Liver (tissue), 9 donors: Measurements from ENCODE around the gene MAPK6. TPM values are rescaled to one million over a fixed set of nuclear protein-coding genes. Genes with fewer than 3 reads are reported as not detected.

Source experiments
- DNase-seq: peaks from one replicate; pipeline ENCODE4 v3.0.0-alpha.2; 2017; ENCODE audit warnings: low spot score
- H3K27ac ChIP-seq, 2 donors: one replicate each; pipeline ENCODE4 v1.7.0; 2013; ENCODE audit warnings: inconsistent platforms in 2 of 2, low read length in 2 of 2, control low read depth in 1 of 2, low read depth in 1 of 2, mild to moderate bottlenecking in 1 of 2
- H3K27me3 ChIP-seq, 4 donors: one replicate each; pipeline versions ENCODE4 v1.6.1 to v1.7.0; 2013; ENCODE audit warnings: low read length in 3 of 4, inconsistent platforms in 1 of 4, mild to moderate bottlenecking in 1 of 4, moderate library complexity in 1 of 4; ENCODE audit not compliant: control insufficient read depth in 4 of 4, insufficient read depth in 4 of 4
- H3K36me3 ChIP-seq, 4 donors: one replicate each; pipeline versions ENCODE4 v1.6.1 to v1.7.0; 2013; ENCODE audit warnings: low read length in 3 of 4, mild to moderate bottlenecking in 3 of 4, low read depth in 1 of 4, moderate library complexity in 1 of 4; ENCODE audit not compliant: control insufficient read depth in 4 of 4, insufficient read depth in 3 of 4
- H3K4me1 ChIP-seq, 4 donors: one replicate each; pipeline versions ENCODE4 v1.6.1 to v1.7.0; 2013; ENCODE audit warnings: low read length in 3 of 4, mild to moderate bottlenecking in 3 of 4, moderate library complexity in 1 of 4; ENCODE audit not compliant: control insufficient read depth in 4 of 4, insufficient read depth in 4 of 4
- H3K4me3 ChIP-seq, 3 donors: one replicate each; pipeline versions ENCODE4 v1.6.1 to v1.7.0; 2013; ENCODE audit warnings: low read length in 3 of 3, control low read depth in 1 of 3, low read depth in 1 of 3, mild to moderate bottlenecking in 1 of 3
- H3K9ac ChIP-seq, 2 donors: one replicate each; pipeline ENCODE4 v1.7.0; 2013; ENCODE audit warnings: low read length in 2 of 2, mild to moderate bottlenecking in 2 of 2, moderate library complexity in 2 of 2, control low read depth in 1 of 2, low read depth in 1 of 2
- H3K9me3 ChIP-seq, 4 donors: one replicate each; pipeline versions ENCODE4 v1.6.1 to v1.7.0; 2013; ENCODE audit warnings: low read length in 3 of 4; ENCODE audit not compliant: control insufficient read depth in 4 of 4
- ATF3 ChIP-seq: IDR thresholded peaks from 2 replicates; pipeline ENCODE4 v1.6.1; 2016; ENCODE audit warnings: antibody characterized with exemption
- EGR1 ChIP-seq, 2 donors: IDR thresholded peaks; 2 replicates each; pipeline ENCODE4 v1.6.1; 2016 to 2018; ENCODE audit warnings: antibody characterized with exemption in 2 of 2, low read depth in 2 of 2
- FOXA1 ChIP-seq: IDR thresholded peaks from 2 replicates; pipeline ENCODE4 v1.6.1; 2016; ENCODE audit warnings: antibody characterized with exemption
- FOXA2 ChIP-seq: IDR thresholded peaks from 2 replicates; pipeline ENCODE4 v1.6.1; 2016; ENCODE audit warnings: antibody characterized with exemption
- GABPA ChIP-seq, 2 donors: IDR thresholded peaks in 1 of 2; conservative IDR thresholded peaks in 1 of 2; 2 replicates each; pipeline ENCODE4 v1.6.1; 2016; ENCODE audit warnings: antibody characterized with exemption in 2 of 2, mild to moderate bottlenecking in 1 of 2, moderate library complexity in 1 of 2
- HNF4A ChIP-seq, 2 donors: conservative IDR thresholded peaks; 2 replicates each; pipeline ENCODE4 v1.6.1; 2016; ENCODE audit warnings: antibody characterized with exemption in 2 of 2, mild to moderate bottlenecking in 2 of 2
- HNF4G ChIP-seq: IDR thresholded peaks from 2 replicates; pipeline ENCODE4 v1.6.1; 2016; ENCODE audit warnings: antibody characterized with exemption
- JUND ChIP-seq, 2 donors: IDR thresholded peaks; 2 replicates each; pipeline ENCODE4 v1.6.1; 2016; ENCODE audit warnings: antibody characterized with exemption in 2 of 2
- MAX ChIP-seq: IDR thresholded peaks from 2 replicates; pipeline ENCODE4 v1.6.1; 2016; ENCODE audit warnings: antibody characterized with exemption
- NR2F2 ChIP-seq: IDR thresholded peaks from 2 replicates; pipeline ENCODE4 v1.6.1; 2016; ENCODE audit warnings: antibody characterized with exemption
- RAD21 ChIP-seq, 2 donors: IDR thresholded peaks; 2 replicates each; pipeline ENCODE4 v1.6.1; 2016; ENCODE audit warnings: antibody characterized with exemption in 2 of 2, mild to moderate bottlenecking in 2 of 2
- RXRA ChIP-seq, 2 donors: IDR thresholded peaks; 2 replicates each; pipeline ENCODE4 v1.6.1; 2017 to 2018; ENCODE audit warnings: antibody characterized with exemption in 2 of 2, mild to moderate bottlenecking in 1 of 2
- SP1 ChIP-seq: IDR thresholded peaks from 2 replicates; pipeline ENCODE4 v1.6.1; 2018; ENCODE audit warnings: antibody characterized with exemption, mild to moderate bottlenecking
- TAF1 ChIP-seq: conservative IDR thresholded peaks from 2 replicates; pipeline ENCODE4 v1.6.1; 2016; ENCODE audit warnings: antibody characterized with exemption, mild to moderate bottlenecking
- YY1 ChIP-seq: IDR thresholded peaks from 2 replicates; pipeline ENCODE4 v1.6.1; 2016; ENCODE audit warnings: antibody characterized with exemption, mild to moderate bottlenecking
- ZBTB33 ChIP-seq: IDR thresholded peaks from 2 replicates; pipeline ENCODE4 v1.6.1; 2016; ENCODE audit warnings: antibody characterized with exemption
- WGBS: extraction: QIAGEN DNeasy Blood & Tissue Kit; methylation state at CpG from one replicate; pipeline ENCODE4 v1.1.7; 2013; 5-methylcytosine and 5-hydroxymethylcytosine counted together
- polyA plus RNA-seq, 2 donors: library from polyadenylated mRNA; stranded (reverse) in 1 of 2; unstranded in 1 of 2; fragments of 200-250 nt in 1 of 2; fragments of >200 nt in 1 of 2; fragmentation: Nextera tagmentation in 1 of 2; extraction: Ambion mirVana in 1 of 2; gene quantifications; one replicate each; pipeline versions ENCODE4 v1.2.1 to v1.2.3, GENCODE V29; 2013 to 2015
- total RNA-seq, 2 donors: library from RNA; depleted of rRNA; stranded (reverse); fragments of >200 nt; gene quantifications; one replicate each; pipeline ENCODE4 v1.2.3, GENCODE V29; 2014
- TF ChIP-seq, protein P1 (sequence below): fragments of 150-350 bp; IDR thresholded peaks from 2 replicates; pipeline ENCODE4 v1.5.1; 2017; ENCODE audit warnings: improper control_type of control experiment, low read depth, low read length; ENCODE audit not compliant: missing input control
- TF ChIP-seq, protein P2 (sequence below): IDR thresholded peaks from 2 replicates; pipeline ENCODE4 v1.6.1; 2016; ENCODE audit warnings: antibody characterized with exemption, mild to moderate bottlenecking
- donor health status: healthy.
- donor health status: healthy.
- donor health status: healthy.
- donor health status: healthy.
- donor health status: healthy.

The MAPK6 gene
- total and polyA plus RNA-seq, 4 donors, result 9.7 to 47.8 (median 32.1) TPM

DNA sequence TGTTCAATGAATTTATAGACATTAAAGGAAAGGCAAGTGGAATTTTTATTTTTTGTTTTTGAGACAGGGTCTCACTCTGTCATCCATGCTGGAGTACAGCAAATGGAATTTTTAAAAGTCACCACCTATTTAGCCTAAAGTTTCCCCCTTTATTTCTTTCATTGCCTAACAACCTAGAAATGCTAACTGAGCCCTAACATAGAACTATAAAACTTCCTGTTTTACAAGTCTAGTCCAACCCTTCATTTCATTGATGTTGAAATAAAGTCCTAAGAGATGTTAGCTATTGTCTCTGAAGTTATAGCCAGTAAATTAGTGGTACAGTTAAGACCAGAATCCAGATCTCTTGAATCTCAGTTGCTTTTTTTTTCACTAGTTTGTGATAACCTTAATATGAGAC lies 39.0 kb downstream of the MAPK6 start:
- Histone ChIP-seq H3K27me3 (no peaks in the 10 kb centered on the region), H3K4me3 (no peak overlapping the region), H3K9me3 (no peaks in the 10 kb centered on the region), H3K4me1 (peaks cover 1 to 32% (median 24%) of the 10 kb centered on the region in 4 donors), H3K36me3 (peaks cover 6 to 42% (median 26%) of the 10 kb centered on the region in 4 donors), H3K27ac (no peak overlapping the region), H3K9ac (no peak overlapping the region)
- TF ChIP-seq ZBTB33, result no peak
- TF ChIP-seq ATF3, result no peak
- TF ChIP-seq SP1, result no peak
- no peak for TF ChIP-seq NR2F2
- TF ChIP-seq EGR1 (IDR thresholded peaks at IDR 0.05; ENCODE audit: low read depth in 2 of 2), result no peak
- TF ChIP-seq, protein P1, sequence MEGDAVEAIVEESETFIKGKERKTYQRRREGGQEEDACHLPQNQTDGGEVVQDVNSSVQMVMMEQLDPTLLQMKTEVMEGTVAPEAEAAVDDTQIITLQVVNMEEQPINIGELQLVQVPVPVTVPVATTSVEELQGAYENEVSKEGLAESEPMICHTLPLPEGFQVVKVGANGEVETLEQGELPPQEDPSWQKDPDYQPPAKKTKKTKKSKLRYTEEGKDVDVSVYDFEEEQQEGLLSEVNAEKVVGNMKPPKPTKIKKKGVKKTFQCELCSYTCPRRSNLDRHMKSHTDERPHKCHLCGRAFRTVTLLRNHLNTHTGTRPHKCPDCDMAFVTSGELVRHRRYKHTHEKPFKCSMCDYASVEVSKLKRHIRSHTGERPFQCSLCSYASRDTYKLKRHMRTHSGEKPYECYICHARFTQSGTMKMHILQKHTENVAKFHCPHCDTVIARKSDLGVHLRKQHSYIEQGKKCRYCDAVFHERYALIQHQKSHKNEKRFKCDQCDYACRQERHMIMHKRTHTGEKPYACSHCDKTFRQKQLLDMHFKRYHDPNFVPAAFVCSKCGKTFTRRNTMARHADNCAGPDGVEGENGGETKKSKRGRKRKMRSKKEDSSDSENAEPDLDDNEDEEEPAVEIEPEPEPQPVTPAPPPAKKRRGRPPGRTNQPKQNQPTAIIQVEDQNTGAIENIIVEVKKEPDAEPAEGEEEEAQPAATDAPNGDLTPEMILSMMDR, result no peak
- no peak for TF ChIP-seq GABPA (IDR thresholded peaks at IDR 0.05 in 1 of 2, conservative IDR thresholded peaks at IDR 0.05 in 1 of 2)
- TF ChIP-seq MAX, result no peak
- no peak for TF ChIP-seq RXRA (IDR thresholded peaks at IDR 0.05)
- TF ChIP-seq FOXA1, result no peak
- TF ChIP-seq YY1, result no peak
- no peak for TF ChIP-seq TAF1
- no peak for TF ChIP-seq JUND (IDR thresholded peaks at IDR 0.05)
- no peak for TF ChIP-seq HNF4G
- no peak for TF ChIP-seq RAD21 (IDR thresholded peaks at IDR 0.05)
- no peak for TF ChIP-seq HNF4A (conservative IDR thresholded peaks at IDR 0.05)
- DNase-seq, result no peak

DNA sequence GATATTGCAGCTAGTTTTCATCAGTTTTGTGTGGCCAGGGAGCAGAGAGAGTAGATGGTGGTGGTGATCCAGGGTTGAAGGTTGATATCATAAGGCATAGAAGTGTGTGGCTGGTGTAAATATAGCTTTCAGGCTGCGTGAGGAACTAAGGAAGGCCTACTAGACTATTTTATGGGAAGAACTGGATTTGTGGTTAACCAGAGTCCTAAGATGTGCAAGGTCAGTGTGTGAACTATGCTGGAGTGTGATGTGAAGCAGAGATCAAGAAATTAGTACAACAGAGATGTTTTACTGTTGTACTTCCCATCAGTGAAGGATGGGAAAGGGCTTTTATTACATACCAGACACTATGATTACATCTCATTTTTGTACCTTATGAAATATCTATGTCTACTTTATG lies 41.5 kb downstream of the MAPK6 start:
- Histone ChIP-seq H3K4me3 (no peak overlapping the region), H3K27ac (no peak overlapping the region), H3K4me1 (peaks cover 0 to 23% (median 18%) of the 10 kb centered on the region in 4 donors), H3K9ac (no peak overlapping the region), H3K9me3 (no peaks in the 10 kb centered on the region), H3K27me3 (no peaks in the 10 kb centered on the region), H3K36me3 (peaks cover 6 to 60% (median 29%) of the 10 kb centered on the region in 4 donors)
- TF ChIP-seq JUND (IDR thresholded peaks at IDR 0.05), result no peak
- TF ChIP-seq NR2F2, result no peak
- no peak for TF ChIP-seq EGR1 (IDR thresholded peaks at IDR 0.05; ENCODE audit: low read depth in 2 of 2)
- TF ChIP-seq RXRA (IDR thresholded peaks at IDR 0.05), result no peak
- TF ChIP-seq ZBTB33, result no peak
- no peak for TF ChIP-seq SP1
- TF ChIP-seq HNF4A (conservative IDR thresholded peaks at IDR 0.05), result no peak
- no peak for TF ChIP-seq FOXA2
- no peak for TF ChIP-seq ATF3
- no peak for TF ChIP-seq HNF4G
- TF ChIP-seq, protein P2, sequence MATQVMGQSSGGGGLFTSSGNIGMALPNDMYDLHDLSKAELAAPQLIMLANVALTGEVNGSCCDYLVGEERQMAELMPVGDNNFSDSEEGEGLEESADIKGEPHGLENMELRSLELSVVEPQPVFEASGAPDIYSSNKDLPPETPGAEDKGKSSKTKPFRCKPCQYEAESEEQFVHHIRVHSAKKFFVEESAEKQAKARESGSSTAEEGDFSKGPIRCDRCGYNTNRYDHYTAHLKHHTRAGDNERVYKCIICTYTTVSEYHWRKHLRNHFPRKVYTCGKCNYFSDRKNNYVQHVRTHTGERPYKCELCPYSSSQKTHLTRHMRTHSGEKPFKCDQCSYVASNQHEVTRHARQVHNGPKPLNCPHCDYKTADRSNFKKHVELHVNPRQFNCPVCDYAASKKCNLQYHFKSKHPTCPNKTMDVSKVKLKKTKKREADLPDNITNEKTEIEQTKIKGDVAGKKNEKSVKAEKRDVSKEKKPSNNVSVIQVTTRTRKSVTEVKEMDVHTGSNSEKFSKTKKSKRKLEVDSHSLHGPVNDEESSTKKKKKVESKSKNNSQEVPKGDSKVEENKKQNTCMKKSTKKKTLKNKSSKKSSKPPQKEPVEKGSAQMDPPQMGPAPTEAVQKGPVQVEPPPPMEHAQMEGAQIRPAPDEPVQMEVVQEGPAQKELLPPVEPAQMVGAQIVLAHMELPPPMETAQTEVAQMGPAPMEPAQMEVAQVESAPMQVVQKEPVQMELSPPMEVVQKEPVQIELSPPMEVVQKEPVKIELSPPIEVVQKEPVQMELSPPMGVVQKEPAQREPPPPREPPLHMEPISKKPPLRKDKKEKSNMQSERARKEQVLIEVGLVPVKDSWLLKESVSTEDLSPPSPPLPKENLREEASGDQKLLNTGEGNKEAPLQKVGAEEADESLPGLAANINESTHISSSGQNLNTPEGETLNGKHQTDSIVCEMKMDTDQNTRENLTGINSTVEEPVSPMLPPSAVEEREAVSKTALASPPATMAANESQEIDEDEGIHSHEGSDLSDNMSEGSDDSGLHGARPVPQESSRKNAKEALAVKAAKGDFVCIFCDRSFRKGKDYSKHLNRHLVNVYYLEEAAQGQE, result no peak
- WGBS, result 91% methylated on average over 1 of the region's 1 CpG
- DNase-seq, result no peak
